Stimulated activated naive CD8-positive, alpha-beta T cell treated with anti-CD3 and anti-CD28 coated beads, Interleukin-15, amount 100 ng/mL, for 72 hours (primary cell): ENCODE results near the gene PPM1K.

Source experiments
- ATAC-seq: fragments of 150-1000 bp; cut with Tn5 transposase; 2 replicates; pipeline ENCODE4 v1.10.0; 2021; ENCODE audit warnings: mild to moderate bottlenecking, moderate library complexity
- DNase-seq, 2 donors: peaks; one replicate each; pipeline ENCODE4 v3.0.0; 2021 to 2022
- H3K27ac Mint-ChIP-seq, 2 donors: one replicate each; pipeline ENCODE4 v1.8.0; 2022; ENCODE audit warnings: mild to moderate bottlenecking in 2 of 2, mixed read lengths in 2 of 2, moderate library complexity in 2 of 2
- H3K27me3 Mint-ChIP-seq: one replicate; pipeline ENCODE4 v1.8.0; 2022; ENCODE audit warnings: mixed read lengths
- H3K4me1 Mint-ChIP-seq: one replicate; pipeline ENCODE4 v1.8.0; 2022; ENCODE audit warnings: mild to moderate bottlenecking, mixed read lengths
- H3K4me3 Mint-ChIP-seq, 2 donors: one replicate each; pipeline ENCODE4 v1.8.0; 2022; ENCODE audit warnings: mild to moderate bottlenecking in 2 of 2, mixed read lengths in 2 of 2, moderate library complexity in 1 of 2
- H3K9me3 Mint-ChIP-seq, 2 donors: one replicate each; pipeline ENCODE4 v1.8.0; 2022; ENCODE audit warnings: mixed read lengths in 2 of 2

PPM1K gene

DNA sequence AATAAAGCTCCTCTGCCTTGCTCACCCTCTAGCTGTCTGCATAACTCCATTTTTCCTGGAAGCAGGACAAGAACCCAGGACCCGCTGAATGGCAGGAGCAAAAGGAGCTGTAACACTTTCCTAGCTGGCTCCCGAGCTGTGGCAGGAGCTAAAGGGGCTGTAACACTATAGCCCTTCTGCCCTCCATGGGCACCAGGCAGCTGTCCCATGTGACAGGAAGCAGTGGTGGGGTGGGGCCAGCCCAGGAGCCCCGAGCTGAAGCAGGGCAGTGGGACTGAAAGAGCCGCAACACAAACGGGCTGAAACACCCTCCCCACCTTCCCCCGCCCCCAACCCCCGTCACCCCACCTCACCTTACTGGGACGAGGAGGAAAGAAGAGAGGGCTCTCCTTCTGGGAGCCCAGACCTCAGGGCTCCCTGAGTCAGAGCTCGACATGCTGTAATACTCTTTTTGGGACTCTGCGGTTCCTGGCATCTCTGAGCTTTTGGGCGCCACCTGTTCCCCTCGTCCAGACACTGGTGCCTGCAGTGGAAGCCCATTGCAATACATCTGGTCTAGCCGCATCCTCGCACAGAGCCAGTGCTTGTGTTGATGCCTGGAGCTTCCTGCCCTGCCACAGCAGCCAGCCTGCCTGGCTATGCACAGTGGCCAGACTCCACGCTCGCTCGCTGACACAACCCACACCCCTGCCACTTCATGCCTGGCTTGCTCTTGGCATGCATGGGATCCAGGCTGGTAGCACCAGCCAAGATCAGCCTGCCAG is 39.4 kb downstream of the PPM1K start:
- peak; percentile 25 to 60 for DNase-seq
- Mint-ChIP-seq H3K4me3 (peak overlapping the region; percentile 74 to 75), H3K27me3 (no peaks in the 10 kb centered on the region)

DNA sequence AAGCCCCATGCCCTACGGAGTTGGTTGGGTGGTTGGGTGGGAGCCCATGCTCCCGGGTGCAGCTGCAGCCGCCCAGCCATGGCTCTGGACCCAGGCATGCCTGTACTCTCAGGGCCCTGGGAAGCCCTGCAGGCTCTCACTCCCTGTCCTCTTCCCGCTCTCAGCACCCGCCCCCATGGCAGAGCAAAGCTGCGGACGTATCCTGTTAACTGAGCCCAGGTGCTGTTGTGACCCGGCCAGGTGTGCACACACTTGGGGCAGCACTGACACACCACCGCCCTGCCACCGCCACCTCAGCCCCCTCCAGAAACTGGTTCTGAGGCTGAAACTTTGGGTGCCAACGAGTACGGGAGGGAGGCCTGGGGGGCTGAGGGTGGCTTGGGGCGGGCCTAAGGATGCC is 40.3 kb downstream of the PPM1K start:
- no peak for DNase-seq
- ATAC-seq: peak; percentile 21

More for the DNA sequence above, 39.4 kb downstream of the PPM1K start:
- Mint-ChIP-seq H3K4me1 (peaks cover 18% of the 10 kb centered on the region), H3K9me3 (no peaks in the 10 kb centered on the region), H3K27ac (peak overlapping the region; percentile 55 to 95)
- ATAC-seq: peak; percentile 96

DNA sequence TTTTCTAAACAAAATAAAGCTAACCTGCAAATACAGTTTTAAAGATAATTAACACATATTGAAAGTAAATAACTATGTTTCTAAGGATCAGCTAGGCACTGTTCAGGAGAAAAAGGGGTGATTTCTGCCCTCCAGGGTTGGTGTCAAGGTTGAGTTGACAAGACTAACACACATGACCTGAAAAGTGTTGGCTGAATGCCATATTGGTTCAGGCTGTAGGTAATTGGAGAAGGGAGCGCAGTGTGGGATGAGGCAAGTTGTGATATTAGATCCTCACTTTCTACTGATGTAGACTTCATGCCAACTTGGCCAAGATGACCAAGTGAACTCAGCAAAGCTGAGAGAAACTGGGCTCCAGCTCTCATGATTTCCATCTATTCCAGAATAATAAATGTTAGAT is 42.2 kb downstream of the PPM1K start:
- no peak for ATAC-seq
- DNase-seq: no peak
- Mint-ChIP-seq H3K27me3 (no peaks in the 10 kb centered on the region), H3K4me3 (no peak overlapping the region), H3K9me3 (peaks cover 0 to 16% of the 10 kb centered on the region in 2 donors), H3K27ac (no peak overlapping the region), H3K4me1 (peaks cover 18% of the 10 kb centered on the region)

More for the DNA sequence above, 40.3 kb downstream of the PPM1K start:
- Mint-ChIP-seq H3K9me3 (peaks cover 0 to 3% of the 10 kb centered on the region in 2 donors), H3K4me1 (peaks cover 18% of the 10 kb centered on the region), H3K4me3 (no peak overlapping the region), H3K27me3 (no peaks in the 10 kb centered on the region), H3K27ac (no peak overlapping the region)

DNA sequence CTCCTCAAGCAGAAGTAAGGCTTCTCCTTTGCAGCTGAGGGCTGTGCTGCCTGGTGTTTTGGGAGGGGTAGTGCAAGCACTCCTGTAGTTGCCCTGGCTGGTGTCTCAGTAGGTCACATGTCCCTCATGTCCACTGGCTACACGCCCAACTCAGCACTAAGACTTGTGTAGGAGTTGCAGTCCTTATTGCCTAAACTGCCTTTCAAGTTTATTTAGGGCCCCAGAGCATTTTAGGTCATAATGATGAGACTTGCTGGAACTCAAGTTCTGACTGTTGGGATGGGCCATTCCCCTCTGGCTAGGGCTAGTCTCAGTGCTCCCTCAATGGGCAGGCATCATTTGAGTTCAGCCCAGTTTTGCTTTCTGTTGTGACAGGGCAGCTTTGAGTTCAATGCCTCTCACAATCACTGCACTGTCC is 44.1 kb downstream of the PPM1K start:
- DNase-seq (no peak), ATAC-seq (no peak)
- H3K27ac Mint-ChIP-seq: no peak overlapping the region
- H3K9me3 Mint-ChIP-seq: peaks cover 0 to 16% of the 10 kb centered on the region in 2 donors
- H3K4me1 Mint-ChIP-seq: peaks cover 10% of the 10 kb centered on the region
- no peak overlapping the region for H3K4me3 Mint-ChIP-seq
- no peaks in the 10 kb centered on the region for H3K27me3 Mint-ChIP-seq

- peaks cover 18% of the 10 kb centered on the region for H3K4me1 Mint-ChIP-seq
- no peaks in the 10 kb centered on the region for H3K27me3 Mint-ChIP-seq
- peaks cover 9 to 10% of the 10 kb centered on the region in 2 donors for H3K9me3 Mint-ChIP-seq
- DNase-seq: no peak
- peak; percentile 50 for ATAC-seq
- H3K27ac Mint-ChIP-seq: peak overlapping the region; percentile 31 to 84
- H3K4me3 Mint-ChIP-seq: peak overlapping the region; percentile 5 to 42
These were observed 53.2 kb downstream of the PPM1K start for GRCh38 chr4:88230969-88231771.

GRCh38 chr4:88230461-88230891 is 53.9 kb downstream of the PPM1K start:
- H3K27me3 Mint-ChIP-seq: no peaks in the 10 kb centered on the region
- no peak for ATAC-seq
- H3K27ac Mint-ChIP-seq: peak overlapping the region in 1 of 2 donors; percentile 84
- peaks cover 9 to 10% of the 10 kb centered on the region in 2 donors for H3K9me3 Mint-ChIP-seq
- peak overlapping the region; percentile 5 to 42 for H3K4me3 Mint-ChIP-seq
- no peak for DNase-seq
- peaks cover 25% of the 10 kb centered on the region for H3K4me1 Mint-ChIP-seq

- DNase-seq: no peak
- H3K27me3 Mint-ChIP-seq: no peaks in the 10 kb centered on the region
- no peak overlapping the region for H3K27ac Mint-ChIP-seq
- no peak overlapping the region for H3K4me3 Mint-ChIP-seq
- no peak for ATAC-seq
- peaks cover 33% of the 10 kb centered on the region for H3K4me1 Mint-ChIP-seq
- peaks cover 6 to 9% of the 10 kb centered on the region in 2 donors for H3K9me3 Mint-ChIP-seq
These were observed 56.6 kb downstream of the PPM1K start for GRCh38 chr4:88227734-88228133.

DNA sequence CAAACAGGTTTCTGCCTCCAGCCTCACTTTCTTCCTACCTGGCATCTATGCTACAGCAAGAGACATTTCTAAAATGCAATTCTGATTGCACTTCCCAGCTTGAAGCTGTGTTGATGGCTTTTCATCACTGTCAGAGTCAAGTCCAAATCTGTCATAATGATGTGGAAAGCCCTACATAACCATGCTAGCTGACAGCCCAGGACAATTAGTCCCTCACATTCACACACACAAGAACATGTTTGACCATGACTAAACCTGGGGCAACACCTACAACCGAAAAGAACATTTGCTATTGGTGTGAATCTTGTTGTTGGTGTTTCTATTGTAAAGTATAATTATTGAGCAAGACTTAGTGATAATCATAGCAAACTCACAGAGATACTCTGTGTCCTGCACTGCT is 58.2 kb downstream of the PPM1K start:
- peak; percentile 19 for ATAC-seq
- no peak overlapping the region for H3K4me3 Mint-ChIP-seq
- no peak overlapping the region for H3K27ac Mint-ChIP-seq

GRCh38 chr4:88225232-88226105 is 58.9 kb downstream of the PPM1K start:
- no peak for DNase-seq
- Mint-ChIP-seq H3K9me3 (peaks cover 9 to 11% of the 10 kb centered on the region in 2 donors), H3K4me1 (peaks cover 17% of the 10 kb centered on the region), H3K4me3 (no peak overlapping the region), H3K27me3 (no peaks in the 10 kb centered on the region), H3K27ac (peak overlapping the region in 1 of 2 donors; percentile 88)
- peak; percentile 86 for ATAC-seq

More for the DNA sequence above, 58.2 kb downstream of the PPM1K start:
- Mint-ChIP-seq H3K4me1 (peaks cover 24% of the 10 kb centered on the region), H3K9me3 (peaks cover 6 to 9% of the 10 kb centered on the region in 2 donors), H3K27me3 (no peaks in the 10 kb centered on the region)
- DNase-seq: no peak

DNA sequence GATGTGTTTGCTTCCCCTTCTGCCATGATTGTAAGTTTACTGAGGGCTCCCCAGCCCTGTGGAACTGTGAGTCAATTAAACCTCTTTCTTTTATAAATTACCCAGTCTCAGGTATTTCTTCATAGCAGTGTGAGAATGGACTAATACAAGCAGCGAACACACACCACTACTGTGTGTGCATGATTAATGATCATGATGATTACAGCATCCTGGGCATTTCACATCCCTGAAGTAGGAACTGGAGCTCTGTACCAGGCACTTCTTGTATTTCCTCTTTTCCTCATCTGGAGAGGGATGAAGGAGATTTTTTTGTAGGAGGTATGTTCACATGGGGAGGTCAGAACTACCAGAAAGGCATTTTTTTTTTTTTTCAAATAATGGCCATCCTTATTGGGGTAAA is 60.8 kb downstream of the PPM1K start:
- Mint-ChIP-seq H3K27ac (no peak overlapping the region), H3K9me3 (peaks cover 0 to 5% of the 10 kb centered on the region in 2 donors), H3K4me3 (no peak overlapping the region), H3K27me3 (no peaks in the 10 kb centered on the region), H3K4me1 (peaks cover 15% of the 10 kb centered on the region)
- no peak for DNase-seq
- ATAC-seq: no peak

DNA sequence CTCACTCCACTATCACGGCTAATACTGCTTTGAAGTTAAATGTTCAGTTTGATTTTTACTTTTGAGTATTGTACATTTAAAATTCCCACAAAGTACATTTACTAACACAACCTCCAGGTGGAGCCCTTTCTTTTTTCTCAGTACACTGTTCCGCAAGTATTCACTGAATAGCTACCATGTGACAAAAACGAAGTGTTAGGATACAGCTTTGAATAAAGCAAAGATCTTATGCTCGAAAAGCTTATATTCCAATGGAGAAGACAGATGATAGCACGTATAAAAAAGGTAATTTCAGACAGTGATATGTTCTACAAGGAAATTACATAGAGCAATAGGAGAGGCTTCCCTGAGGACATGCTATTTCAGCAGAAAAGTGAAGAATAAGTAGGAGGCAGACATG is 65.3 kb downstream of the PPM1K start:
- no peak for DNase-seq
- Mint-ChIP-seq H3K27ac (no peak overlapping the region), H3K9me3 (peaks cover 0 to 5% of the 10 kb centered on the region in 2 donors), H3K27me3 (no peaks in the 10 kb centered on the region), H3K4me1 (no peaks in the 10 kb centered on the region), H3K4me3 (no peak overlapping the region)
- peak; percentile 49 for ATAC-seq

DNA sequence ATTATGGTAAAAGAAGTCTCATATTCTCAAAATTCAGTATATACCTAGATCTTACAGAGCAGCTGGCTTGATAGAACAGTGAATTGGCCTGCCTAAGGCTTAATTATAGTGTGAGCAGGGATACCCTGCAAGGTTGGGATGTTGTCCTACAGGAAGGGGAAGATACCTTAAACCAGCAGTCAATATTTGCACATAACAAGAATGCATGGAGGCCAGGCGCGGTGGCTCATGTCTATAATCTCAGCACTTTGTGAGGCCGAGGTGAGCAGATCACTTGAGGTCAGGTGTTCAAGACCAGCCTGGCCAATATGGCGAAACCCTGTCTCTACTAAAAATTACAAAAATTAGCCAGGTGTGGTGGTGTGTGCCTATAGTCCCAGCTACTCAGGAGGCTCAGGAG is 67.2 kb downstream of the PPM1K start:
- DNase-seq: no peak
- H3K27me3 Mint-ChIP-seq: no peaks in the 10 kb centered on the region
- H3K4me3 Mint-ChIP-seq: no peak overlapping the region
- no peak for ATAC-seq
- H3K9me3 Mint-ChIP-seq: peaks cover 0 to 5% of the 10 kb centered on the region in 2 donors
- no peak overlapping the region for H3K27ac Mint-ChIP-seq
- H3K4me1 Mint-ChIP-seq: no peaks in the 10 kb centered on the region

DNA sequence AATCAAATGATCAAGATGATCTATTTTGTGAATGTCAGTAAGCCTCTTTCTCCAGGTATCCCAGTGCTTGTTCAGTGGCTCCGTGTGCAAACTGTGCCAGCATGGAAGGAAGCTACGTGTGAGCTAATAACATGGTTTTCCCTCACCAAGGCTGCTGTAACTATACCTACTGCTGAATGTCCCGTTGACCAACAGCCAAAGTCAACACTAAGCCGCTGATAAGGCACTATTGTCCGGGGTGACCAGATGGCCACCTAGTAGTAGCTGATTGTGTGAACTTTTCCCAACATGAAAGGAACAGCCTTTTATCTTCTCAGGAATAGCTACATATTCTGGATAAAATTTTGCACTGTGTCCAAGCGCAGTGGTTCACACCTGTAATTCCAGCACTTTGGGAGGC is 68.0 kb downstream of the PPM1K start:
- Mint-ChIP-seq H3K27me3 (no peaks in the 10 kb centered on the region), H3K9me3 (peaks cover 0 to 5% of the 10 kb centered on the region in 2 donors), H3K4me1 (no peaks in the 10 kb centered on the region), H3K27ac (no peak overlapping the region), H3K4me3 (no peak overlapping the region)
- DNase-seq (no peak), ATAC-seq (no peak)

DNA sequence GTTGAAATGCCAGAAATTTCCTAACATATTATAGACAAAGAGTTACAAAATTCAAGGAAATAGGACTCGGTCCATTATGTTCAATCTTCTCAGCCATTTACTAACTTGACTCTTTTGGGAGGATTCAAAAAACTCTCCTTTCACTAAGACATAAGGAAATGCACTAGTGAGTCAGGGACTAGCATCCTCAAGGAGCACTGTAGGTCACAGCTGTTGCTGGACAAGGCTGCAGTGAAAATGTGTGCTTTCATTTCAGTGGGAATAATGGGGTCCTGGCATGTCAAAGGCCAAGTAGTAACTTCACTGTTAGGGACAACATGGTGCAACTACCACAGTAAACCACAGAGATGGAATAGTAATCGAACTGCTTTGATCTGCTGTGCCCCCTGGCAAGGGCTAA is 69.0 kb downstream of the PPM1K start:
- no peak for DNase-seq
- Mint-ChIP-seq H3K4me1 (no peaks in the 10 kb centered on the region), H3K27ac (no peak overlapping the region), H3K4me3 (no peak overlapping the region), H3K9me3 (no peaks in the 10 kb centered on the region), H3K27me3 (no peaks in the 10 kb centered on the region)
- no peak for ATAC-seq

DNA sequence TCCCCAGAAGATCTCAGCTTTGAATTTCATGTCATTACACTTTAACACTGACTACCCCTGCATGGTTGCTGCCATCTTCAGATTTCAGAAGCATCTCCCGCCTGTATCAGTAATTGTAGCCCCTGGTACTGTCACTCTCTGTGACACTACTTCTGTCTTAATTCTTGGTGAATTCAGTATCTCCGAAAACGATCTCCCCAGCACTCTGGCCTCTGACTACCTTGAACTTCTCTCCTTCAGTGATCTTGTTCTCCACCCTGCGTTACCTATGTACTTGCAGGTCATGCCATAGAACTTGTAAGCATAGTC is 72.2 kb downstream of the PPM1K start:
- Mint-ChIP-seq H3K27ac (no peak overlapping the region), H3K9me3 (no peaks in the 10 kb centered on the region), H3K4me3 (no peak overlapping the region), H3K4me1 (no peaks in the 10 kb centered on the region), H3K27me3 (no peaks in the 10 kb centered on the region)
- DNase-seq (no peak), ATAC-seq (peak; percentile 9)
